HepG2 (cell line): ENCODE measurements around the gene TRIM67. TPM values are rescaled to one million over a fixed set of nuclear protein-coding genes. Genes with fewer than 3 reads are reported as not detected.

Experiments used
- ATAC-seq: fragments of 200-7000 bp; cut with Tn5 transposase; 3 replicates; pipeline ENCODE4 v1.9.1; 2020; ENCODE audit warnings: mild to moderate bottlenecking, moderate library complexity
- BruUV-seq: library from RNA; stranded (reverse); fragments of 400-500 nt; replicated peaks from 2 replicates; lab custom pipeline; 2021; lab: Mats Ljungman, UMichigan
- CTCF ChIA-PET: fragments of 300-600 bp; formaldehyde crosslinking; extraction: SDS; loops from one replicate; lab custom pipeline; 2021; ENCODE audit warnings: low total read pairs, inconsistent platforms, low intra/inter-chr PET ratio; lab: Yijun Ruan, JAX
- POLR2A ChIA-PET: fragments of 350-600 bp; sonication (Branson Sonifier 250); formaldehyde crosslinking; loops from one replicate; lab custom pipeline; 2020; ENCODE audit warnings: antibody characterized with exemption, inconsistent platforms; lab: Yijun Ruan, JAX
- DNase-seq: peaks from one replicate; pipeline ENCODE4 v3.0.0-alpha.2; 2015; ENCODE audit warnings: low spot score
- FAIRE-seq: peaks from 3 replicates; lab custom pipeline; 2011; peaks lifted over from hg19 to GRCh38; lab: Jason Lieb, UNC
- H2AFZ ChIP-seq: one replicate; pipeline ENCODE4 v1.6.1; 2011; ENCODE audit warnings: low read length, inconsistent platforms
- H3K27ac ChIP-seq: fragments of 300-600 bp; 3 replicates; pipeline ENCODE4 v1.8.0; 2011; ENCODE audit warnings: mixed run types, mild to moderate bottlenecking, mixed read lengths, low read length, inconsistent platforms; ENCODE audit not compliant: insufficient read depth; ENCODE audit errors: extremely low read length
- H3K27me3 ChIP-seq, 2 experiments: fragments of 200-600 bp in 1 of 2; 2 replicates in 1 of 2; 3 replicates in 1 of 2; pipeline versions ENCODE4 v1.6.0 to v1.8.0; 2011; ENCODE audit warnings: low read length in 2 of 2, mild to moderate bottlenecking in 2 of 2, moderate library complexity in 2 of 2, inconsistent platforms in 1 of 2; ENCODE audit not compliant: insufficient read depth in 2 of 2, control insufficient read depth in 1 of 2
- H3K36me3 ChIP-seq, 2 experiments: fragments of 200-600 bp in 1 of 2; replicated peaks in 1 of 2; 2 replicates in 1 of 2; 3 replicates in 1 of 2; pipeline versions ENCODE4 v1.5.1 to v1.8.0; 2011; ENCODE audit warnings: low read length in 2 of 2, inconsistent platforms in 1 of 2; ENCODE audit not compliant: insufficient read depth in 2 of 2, control insufficient read depth in 1 of 2
- H3K4me1 ChIP-seq: 2 replicates; pipeline ENCODE4 v1.5.1; 2012; ENCODE audit warnings: low read length, inconsistent platforms; ENCODE audit not compliant: insufficient read depth
- H3K4me2 ChIP-seq: 2 replicates; pipeline ENCODE4 v1.6.0; 2011; ENCODE audit warnings: low read depth, low read length, inconsistent platforms
- H3K4me3 ChIP-seq, 3 experiments: fragments of 200-600 bp in 1 of 3; sonication (generic), shearing (Covaris generic) in 1 of 3; replicated peaks in 1 of 3; 2 replicates each; pipeline ENCODE4 v1.5.1; 2011 to 2016; ENCODE audit warnings: low read length in 3 of 3, inconsistent platforms in 2 of 3, low read depth in 2 of 3, mild to moderate bottlenecking in 2 of 3, control low read depth in 1 of 3, mixed read lengths in 1 of 3; ENCODE audit not compliant: insufficient read depth in 1 of 3
- H3K79me2 ChIP-seq: one replicate; pipeline ENCODE4 v1.6.1; 2011; ENCODE audit warnings: low read length, inconsistent platforms; ENCODE audit not compliant: insufficient read depth
- H3K9ac ChIP-seq: 2 replicates; pipeline ENCODE4 v1.6.0; 2011; ENCODE audit warnings: mild to moderate bottlenecking, low read depth, low read length, inconsistent platforms; ENCODE audit not compliant: insufficient read depth
- H3K9me3 ChIP-seq: 2 replicates; pipeline ENCODE4 v1.5.1; 2012; ENCODE audit warnings: mild to moderate bottlenecking, low read length
- H4K20me1 ChIP-seq: 2 replicates; pipeline ENCODE4 v1.6.0; 2011; ENCODE audit warnings: inconsistent platforms, mild to moderate bottlenecking, low read length, moderate library complexity; ENCODE audit not compliant: insufficient read depth
- ATF3 ChIP-seq: sonication (generic); formaldehyde crosslinking; IDR thresholded peaks from 2 replicates; pipeline ENCODE4 v1.4.0; 2020; ENCODE audit warnings: missing genetic modification reagents
- CCAR2 ChIP-seq: fragments of 200-400 bp; formaldehyde crosslinking; optimal IDR thresholded peaks from 2 replicates; pipeline ENCODE3; 2018; ENCODE audit warnings: low read depth, mild to moderate bottlenecking, low read length, moderate library complexity
- KDM5A ChIP-seq: fragments of 200-600 bp; sonication (generic); IDR thresholded peaks from 2 replicates; pipeline ENCODE4 v1.7.0; 2018; ENCODE audit warnings: antibody characterized with exemption, mild to moderate bottlenecking, low read length, borderline replicate concordance
- MTA3 ChIP-seq: sonication (generic); formaldehyde crosslinking; IDR thresholded peaks from 2 replicates; pipeline ENCODE4 v1.4.0; 2020; ENCODE audit warnings: missing genetic modification reagents
- NFKB2 ChIP-seq: sonication (generic); formaldehyde crosslinking; IDR thresholded peaks from 2 replicates; pipeline ENCODE4 v1.4.0; 2020; ENCODE audit warnings: missing genetic modification reagents, borderline replicate concordance
- ZBTB21 ChIP-seq: sonication (generic); formaldehyde crosslinking; IDR thresholded peaks from 2 replicates; pipeline ENCODE4 v1.4.0; 2020; ENCODE audit warnings: missing genetic modification reagents
- ZFP82 ChIP-seq: sonication (generic); formaldehyde crosslinking; IDR thresholded peaks from 2 replicates; pipeline ENCODE4 v1.5.1; 2020; ENCODE audit warnings: mild to moderate bottlenecking, missing genetic modification reagents, borderline replicate concordance
- ZNF484 ChIP-seq: sonication (generic); formaldehyde crosslinking; IDR thresholded peaks from 2 replicates; pipeline ENCODE4 v1.5.1; 2020; ENCODE audit warnings: mild to moderate bottlenecking, low read depth, missing genetic modification reagents, borderline replicate concordance
- ZNF614 ChIP-seq: IDR thresholded peaks from 2 replicates; pipeline ENCODE4 v1.6.1; 2018; ENCODE audit warnings: missing biosample characterization, missing genetic modification reagents, inconsistent platforms, borderline replicate concordance
- WGBS: methylation state at CpG from one replicate; pipeline ENCODE4 v1.1.6; 2017; ENCODE audit warnings: low lambda C conversion rate; 5-methylcytosine and 5-hydroxymethylcytosine counted together
- in situ Hi-C: cut with HindIII; loops from 2 replicates; pipeline ENCODE4 v1.10.0; 2017; ENCODE audit warnings: low pct_unique_long_range_greater_than_20kb; ENCODE audit not compliant: extremely low pct_ligation_motif_present
- intact Hi-C: fragments of 100-400 bp; cut with micrococcal nuclease; formaldehyde crosslinking; loops from one replicate; pipeline ENCODE4 v1.10.0; 2022; ENCODE audit not compliant: unreplicated experiment
- polyA plus RNA-seq, 8 experiments: library from polyadenylated mRNA; depleted of rRNA in 3 of 8; stranded (reverse) in 7 of 8; unstranded in 1 of 8; fragments of >200 nt; fragmentation: Illumina TruSeq in 4 of 8; extraction: Trizol in 4 of 8; gene quantifications; 2 replicates each; pipeline versions ENCODE4 v1.2.1 to v1.2.3, GENCODE V29; 2011 to 2016; ENCODE audit warnings: low read depth in 4 of 8, missing spikeins in 1 of 8, mixed read lengths in 1 of 8; ENCODE audit not compliant: insufficient read depth in 1 of 8
- total RNA-seq, 5 experiments: library from RNA; depleted of rRNA; stranded (reverse); fragments of >200 nt; fragmentation: Illumina TruSeq; extraction: Trizol; gene quantifications; 2 replicates each; pipeline ENCODE4 v1.2.3, GENCODE V29; 2016; ENCODE audit warnings: low read depth in 1 of 5
- TF ChIP-seq, protein P1 (sequence below): sonication (generic); formaldehyde crosslinking; IDR thresholded peaks from 2 replicates; pipeline ENCODE4 v1.8.1; 2023; ENCODE audit warnings: mild to moderate bottlenecking, inconsistent platforms, moderate library complexity, missing genetic modification reagents, borderline replicate concordance
- TF ChIP-seq, protein P2 (sequence below): sonication (generic); formaldehyde crosslinking; IDR thresholded peaks from 2 replicates; pipeline ENCODE4 v1.8.1; 2023; ENCODE audit warnings: missing genetic modification reagents, mild to moderate bottlenecking, borderline replicate concordance
- TF ChIP-seq, protein P3 (sequence below): IDR thresholded peaks from 2 replicates; pipeline ENCODE4 v1.6.1; 2016
- TF ChIP-seq, protein P4 (sequence below): sonication (generic); formaldehyde crosslinking; IDR thresholded peaks from 2 replicates; pipeline ENCODE4 v1.5.1; 2020; ENCODE audit warnings: missing genetic modification reagents, mild to moderate bottlenecking, borderline replicate concordance
- TF ChIP-seq, protein P5 (sequence below): sonication (generic); formaldehyde crosslinking; IDR thresholded peaks from 2 replicates; pipeline ENCODE4 v1.5.1; 2020; ENCODE audit warnings: missing genetic modification reagents, mild to moderate bottlenecking, borderline replicate concordance

The TRIM67 gene
- total and polyA plus RNA-seq, 2 of the 13 experiments (the other 11 are each of a cell fraction or from before 2014, with no cell fraction given): not detected

- TF ChIP-seq ATF3 (CRISPR knock-in tag) (no peak), ZBTB21 (CRISPR knock-in tag) (no peak), ZFP82 (CRISPR knock-in tag) (no peak), KDM5A (no peak), CCAR2 (no peak)
- TF ChIP-seq, protein P1, sequence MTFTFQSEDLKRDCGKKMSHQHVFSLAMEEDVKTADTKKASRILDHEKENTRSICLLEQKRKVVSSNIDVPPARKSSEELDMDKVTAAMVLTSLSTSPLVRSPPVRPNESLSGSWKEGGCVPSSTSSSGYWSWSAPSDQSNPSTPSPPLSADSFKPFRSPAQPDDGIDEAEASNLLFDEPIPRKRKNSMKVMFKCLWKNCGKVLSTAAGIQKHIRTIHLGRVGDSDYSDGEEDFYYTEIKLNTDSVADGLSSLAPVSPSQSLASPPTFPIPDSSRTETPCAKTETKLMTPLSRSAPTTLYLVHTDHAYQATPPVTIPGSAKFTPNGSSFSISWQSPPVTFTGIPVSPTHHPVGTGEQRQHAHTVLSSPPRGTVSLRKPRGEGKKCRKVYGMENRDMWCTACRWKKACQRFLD (CRISPR knock-in tag): no peak
- TF ChIP-seq, protein P2, sequence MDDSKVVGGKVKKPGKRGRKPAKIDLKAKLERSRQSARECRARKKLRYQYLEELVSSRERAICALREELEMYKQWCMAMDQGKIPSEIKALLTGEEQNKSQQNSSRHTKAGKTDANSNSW (CRISPR knock-in tag): no peak
Measured at GRCh38 chr1:231210126-231210525, 48.3 kb downstream of the TRIM67 start (continued).

DNA sequence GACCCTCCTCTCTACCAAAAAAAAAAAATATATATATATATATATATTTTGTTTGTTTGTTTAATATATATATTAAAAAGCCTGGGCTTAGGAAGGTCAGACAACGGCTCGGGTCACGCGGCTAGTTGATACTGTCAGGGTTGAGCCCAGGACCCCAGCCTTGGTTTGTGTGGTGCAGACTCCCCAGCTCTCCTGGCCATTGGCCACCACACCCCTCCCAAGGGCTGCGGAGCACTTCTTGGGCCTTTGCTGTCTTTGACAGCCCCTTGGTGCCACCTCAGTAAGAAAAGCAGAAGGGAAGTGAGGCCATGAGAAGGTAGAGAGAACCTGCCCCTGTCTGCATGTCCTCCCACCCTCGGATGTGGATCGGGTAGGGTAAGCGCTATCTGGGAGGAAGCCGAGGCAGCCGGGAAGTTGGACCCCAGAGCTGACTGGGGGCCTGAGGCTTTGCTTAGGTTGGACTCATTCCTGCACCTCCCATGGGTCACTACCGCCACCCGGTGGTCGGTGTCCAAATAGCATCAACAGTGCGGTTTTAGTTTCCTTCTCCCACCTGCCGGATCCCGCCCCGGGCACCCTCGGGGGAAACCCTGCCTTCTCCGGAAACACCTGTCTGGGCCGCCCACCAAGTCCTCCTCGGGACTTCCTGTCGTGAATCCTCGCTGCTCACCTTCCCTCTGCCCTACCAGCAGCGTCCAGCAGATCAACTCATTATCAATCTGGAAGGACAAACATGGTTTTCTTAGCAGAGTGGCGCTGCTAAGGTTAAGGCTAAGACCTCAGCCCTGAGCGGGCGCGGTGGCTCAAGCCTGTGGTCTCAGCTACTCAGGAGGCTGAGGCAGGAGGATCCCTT lies 49.4 kb downstream of the TRIM67 start:
- ChIA-PET POLR2A (interaction anchor here (0.7 to 1.8 kb wide), 2 partner anchors 16 to 66 kb away, joined by 3 to 4 read pairs; no protein-coding TSS in a partner anchor), CTCF (interaction anchor here (0.7 to 2.0 kb wide), 5 partner anchors 30 to 579 kb away, joined by 3 to 14 read pairs (median 4); partner anchors contain the start of gene GNPAT)
- H3K4me3 ChIP-seq: peak overlapping the region in 2 of 3 experiments; percentile 30 to 54; a peak in 4 of 6 replicates
- WGBS: 30% methylated on average over 24 of the region's 28 CpGs
- H4K20me1 ChIP-seq: no peaks in the 10 kb centered on the region
- H3K27ac ChIP-seq: peak overlapping the region; percentile 6
- peaks cover 35% of the 10 kb centered on the region for H3K4me1 ChIP-seq
- no peaks in the 10 kb centered on the region for H3K9me3 ChIP-seq
- no TSS peak for BruUV-seq
- H3K36me3 ChIP-seq: no peaks in the 10 kb centered on the region
- peak; percentile 76 for DNase-seq
- in situ Hi-C loops (loop anchor here (10.0 to 25.0 kb wide), 3 partner anchors 116 to 574 kb away; partner anchors contain the start of gene COG2), intact Hi-C loops (loop anchor here (1.0 to 5.0 kb wide), 5 partner anchors 40 to 413 kb away; partner anchors contain the start of genes ARV1 and TTC13)
- H3K9ac ChIP-seq: peak overlapping the region; percentile 22
- H3K4me2 ChIP-seq: peak overlapping the region; percentile 79
- FAIRE-seq: peak; percentile 90
- H2AFZ ChIP-seq: peak overlapping the region; percentile 60
- H3K79me2 ChIP-seq: no peaks in the 10 kb centered on the region
- ATAC-seq: peak; percentile 90
- H3K27me3 ChIP-seq: no peaks in the 10 kb centered on the region
- no peak for TF ChIP-seq MTA3 (CRISPR knock-in tag)
- TF ChIP-seq NFKB2 (CRISPR knock-in tag): no peak
- no peak for TF ChIP-seq ZNF484
- peak; percentile 67; the same call in 1 of the 2 replicates for TF ChIP-seq ZNF614 (CRISPR knock-in tag)
- TF ChIP-seq, protein P3, sequence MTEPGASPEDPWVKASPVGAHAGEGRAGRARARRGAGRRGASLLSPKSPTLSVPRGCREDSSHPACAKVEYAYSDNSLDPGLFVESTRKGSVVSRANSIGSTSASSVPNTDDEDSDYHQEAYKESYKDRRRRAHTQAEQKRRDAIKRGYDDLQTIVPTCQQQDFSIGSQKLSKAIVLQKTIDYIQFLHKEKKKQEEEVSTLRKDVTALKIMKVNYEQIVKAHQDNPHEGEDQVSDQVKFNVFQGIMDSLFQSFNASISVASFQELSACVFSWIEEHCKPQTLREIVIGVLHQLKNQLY (CRISPR knock-in tag): no peak
- TF ChIP-seq, protein P4, sequence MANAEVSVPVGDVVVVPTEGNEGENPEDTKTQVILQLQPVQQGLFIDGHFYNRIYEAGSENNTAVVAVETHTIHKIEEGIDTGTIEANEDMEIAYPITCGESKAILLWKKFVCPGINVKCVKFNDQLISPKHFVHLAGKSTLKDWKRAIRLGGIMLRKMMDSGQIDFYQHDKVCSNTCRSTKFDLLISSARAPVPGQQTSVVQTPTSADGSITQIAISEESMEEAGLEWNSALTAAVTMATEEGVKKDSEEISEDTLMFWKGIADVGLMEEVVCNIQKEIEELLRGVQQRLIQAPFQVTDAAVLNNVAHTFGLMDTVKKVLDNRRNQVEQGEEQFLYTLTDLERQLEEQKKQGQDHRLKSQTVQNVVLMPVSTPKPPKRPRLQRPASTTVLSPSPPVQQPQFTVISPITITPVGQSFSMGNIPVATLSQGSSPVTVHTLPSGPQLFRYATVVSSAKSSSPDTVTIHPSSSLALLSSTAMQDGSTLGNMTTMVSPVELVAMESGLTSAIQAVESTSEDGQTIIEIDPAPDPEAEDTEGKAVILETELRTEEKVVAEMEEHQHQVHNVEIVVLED (CRISPR knock-in tag): no peak
- TF ChIP-seq, protein P5, sequence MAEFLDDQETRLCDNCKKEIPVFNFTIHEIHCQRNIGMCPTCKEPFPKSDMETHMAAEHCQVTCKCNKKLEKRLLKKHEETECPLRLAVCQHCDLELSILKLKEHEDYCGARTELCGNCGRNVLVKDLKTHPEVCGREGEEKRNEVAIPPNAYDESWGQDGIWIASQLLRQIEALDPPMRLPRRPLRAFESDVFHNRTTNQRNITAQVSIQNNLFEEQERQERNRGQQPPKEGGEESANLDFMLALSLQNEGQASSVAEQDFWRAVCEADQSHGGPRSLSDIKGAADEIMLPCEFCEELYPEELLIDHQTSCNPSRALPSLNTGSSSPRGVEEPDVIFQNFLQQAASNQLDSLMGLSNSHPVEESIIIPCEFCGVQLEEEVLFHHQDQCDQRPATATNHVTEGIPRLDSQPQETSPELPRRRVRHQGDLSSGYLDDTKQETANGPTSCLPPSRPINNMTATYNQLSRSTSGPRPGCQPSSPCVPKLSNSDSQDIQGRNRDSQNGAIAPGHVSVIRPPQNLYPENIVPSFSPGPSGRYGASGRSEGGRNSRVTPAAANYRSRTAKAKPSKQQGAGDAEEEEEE (CRISPR knock-in tag): no peak
